Lower leg skin (tissue), 4 donors: Measurements from ENCODE around the gene OLA1. TPM values are rescaled to one million over a fixed set of nuclear protein-coding genes. Genes with fewer than 3 reads are reported as not detected.

Experiments used
- DNase-seq, 2 donors: peaks; one replicate each; pipeline ENCODE4 v3.0.0-alpha.2; 2019; ENCODE audit warnings: low spot score in 2 of 2
- H3K4me3 ChIP-seq: fragments of 200-600 bp; sonication (generic); 2 replicates; pipeline ENCODE4 v1.5.1; 2017; ENCODE audit warnings: mild to moderate bottlenecking, low read depth; ENCODE audit not compliant: poor library complexity, severe bottlenecking
- POLR2A ChIP-seq, 2 donors: fragments of 450-650 bp; IDR thresholded peaks; one replicate each; pipeline ENCODE4 v1.6.1; 2016 to 2017; ENCODE audit warnings: antibody characterized with exemption in 2 of 2, mild to moderate bottlenecking in 1 of 2, moderate library complexity in 1 of 2
- WGBS, 2 donors: methylation state at CpG; one replicate each; pipeline ENCODE4 v1.1.5; 2018; 5-methylcytosine and 5-hydroxymethylcytosine counted together
- intact Hi-C: fragments of 100-400 bp; cut with DNase I; formaldehyde crosslinking; loops from one replicate; pipeline ENCODE4 v1.15.0; 2023; ENCODE audit warnings: low total_unique reads
- total RNA-seq, 4 donors: library from RNA; depleted of rRNA; stranded (reverse); fragments of >200 nt; gene quantifications; one replicate each; pipeline ENCODE4 v1.1.0, GENCODE V29; 2016
- TF ChIP-seq, protein P1 (sequence below), 3 donors: fragments of 450-650 bp; IDR thresholded peaks; one replicate each; pipeline ENCODE4 v1.5.1; 2016; ENCODE audit warnings: antibody characterized with exemption in 3 of 3, mild to moderate bottlenecking in 3 of 3, moderate library complexity in 2 of 3

Gene OLA1
- total RNA-seq, 4 donors from 2014 or later, result 49.6 to 73.5 (median 61.2) TPM

DNA sequence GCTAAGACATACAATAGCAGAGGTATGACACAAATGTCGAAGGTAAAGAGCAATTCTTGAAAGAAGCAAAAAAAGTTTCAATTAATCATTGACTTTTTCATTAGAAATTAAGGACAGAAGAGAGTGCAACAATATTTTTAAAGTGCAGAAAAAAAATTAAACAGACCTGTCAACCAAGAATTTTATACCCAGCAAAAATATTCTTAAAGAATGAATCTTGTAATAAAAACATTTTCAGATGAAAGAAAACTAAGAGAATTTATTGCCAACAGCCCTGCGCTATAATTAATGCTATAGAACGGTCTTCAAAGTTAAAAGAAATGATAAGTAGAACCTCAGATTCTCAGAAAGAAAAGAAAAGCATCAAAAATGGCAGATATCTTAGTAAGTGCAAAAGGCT, 79.0 kb downstream of the OLA1 start:
- TF ChIP-seq, protein P1, sequence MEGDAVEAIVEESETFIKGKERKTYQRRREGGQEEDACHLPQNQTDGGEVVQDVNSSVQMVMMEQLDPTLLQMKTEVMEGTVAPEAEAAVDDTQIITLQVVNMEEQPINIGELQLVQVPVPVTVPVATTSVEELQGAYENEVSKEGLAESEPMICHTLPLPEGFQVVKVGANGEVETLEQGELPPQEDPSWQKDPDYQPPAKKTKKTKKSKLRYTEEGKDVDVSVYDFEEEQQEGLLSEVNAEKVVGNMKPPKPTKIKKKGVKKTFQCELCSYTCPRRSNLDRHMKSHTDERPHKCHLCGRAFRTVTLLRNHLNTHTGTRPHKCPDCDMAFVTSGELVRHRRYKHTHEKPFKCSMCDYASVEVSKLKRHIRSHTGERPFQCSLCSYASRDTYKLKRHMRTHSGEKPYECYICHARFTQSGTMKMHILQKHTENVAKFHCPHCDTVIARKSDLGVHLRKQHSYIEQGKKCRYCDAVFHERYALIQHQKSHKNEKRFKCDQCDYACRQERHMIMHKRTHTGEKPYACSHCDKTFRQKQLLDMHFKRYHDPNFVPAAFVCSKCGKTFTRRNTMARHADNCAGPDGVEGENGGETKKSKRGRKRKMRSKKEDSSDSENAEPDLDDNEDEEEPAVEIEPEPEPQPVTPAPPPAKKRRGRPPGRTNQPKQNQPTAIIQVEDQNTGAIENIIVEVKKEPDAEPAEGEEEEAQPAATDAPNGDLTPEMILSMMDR (IDR thresholded peaks at IDR 0.05), result no peak
- TF ChIP-seq POLR2A (IDR thresholded peaks at IDR 0.05), result no peak
- H3K4me3 ChIP-seq, result no peak overlapping the region
- DNase-seq, result no peak
- intact Hi-C loops, result no loop called here
- 92 to 98% methylated on average over 3 of the region's 3 CpGs for WGBS, 2 donors

DNA sequence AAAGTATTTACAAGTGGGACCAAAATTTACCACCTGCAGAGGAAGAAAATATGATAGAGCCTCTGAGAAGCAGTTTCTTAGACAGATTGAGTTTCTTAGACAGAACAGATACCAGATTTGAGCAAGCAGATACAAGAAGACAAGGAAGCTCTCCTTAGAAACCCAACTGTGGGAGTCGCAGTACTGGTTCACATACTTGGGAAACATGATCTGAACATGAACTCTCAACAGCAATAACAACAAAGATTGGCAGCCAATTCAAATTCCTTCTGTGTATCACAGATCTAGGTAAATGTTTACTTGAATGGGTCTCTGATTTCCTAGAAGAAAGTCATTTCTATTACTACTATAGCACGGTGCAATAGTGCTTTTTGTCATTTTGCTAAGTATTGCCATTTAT, 82.1 kb downstream of the OLA1 start:
- 26 to 29% methylated on average over 2 of the region's 2 CpGs for WGBS, 2 donors
- intact Hi-C loops, result no loop called here
- no peak for DNase-seq
- TF ChIP-seq POLR2A (IDR thresholded peaks at IDR 0.05), result no peak
- TF ChIP-seq, protein P1 (IDR thresholded peaks at IDR 0.05), result no peak
- no peak overlapping the region for H3K4me3 ChIP-seq

DNA sequence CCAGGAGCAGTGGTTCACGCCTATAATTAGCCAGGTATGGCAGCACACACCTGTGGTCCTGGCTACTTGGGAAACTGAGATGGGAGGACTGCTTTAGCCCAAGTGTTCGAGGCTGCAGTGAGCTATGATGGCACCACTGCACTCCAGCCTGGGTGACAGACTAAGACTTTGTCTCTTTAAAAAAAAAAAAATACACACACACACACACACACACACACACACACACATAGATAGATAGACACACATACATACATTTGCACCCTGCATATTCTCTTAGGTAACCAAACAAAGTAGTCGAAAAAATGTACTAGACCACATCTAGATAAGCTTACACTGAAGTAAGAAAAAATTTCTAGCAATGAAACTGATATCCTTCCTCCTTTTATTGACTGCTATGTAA, 86.8 kb downstream of the OLA1 start:
- intact Hi-C loops, result no loop called here
- DNase-seq, result no peak
- 93 to 94% methylated on average over 3 of the region's 3 CpGs for WGBS, 2 donors
- no peak for TF ChIP-seq POLR2A (IDR thresholded peaks at IDR 0.05)
- TF ChIP-seq, protein P1 (IDR thresholded peaks at IDR 0.05), result no peak
- no peak overlapping the region for H3K4me3 ChIP-seq

DNA sequence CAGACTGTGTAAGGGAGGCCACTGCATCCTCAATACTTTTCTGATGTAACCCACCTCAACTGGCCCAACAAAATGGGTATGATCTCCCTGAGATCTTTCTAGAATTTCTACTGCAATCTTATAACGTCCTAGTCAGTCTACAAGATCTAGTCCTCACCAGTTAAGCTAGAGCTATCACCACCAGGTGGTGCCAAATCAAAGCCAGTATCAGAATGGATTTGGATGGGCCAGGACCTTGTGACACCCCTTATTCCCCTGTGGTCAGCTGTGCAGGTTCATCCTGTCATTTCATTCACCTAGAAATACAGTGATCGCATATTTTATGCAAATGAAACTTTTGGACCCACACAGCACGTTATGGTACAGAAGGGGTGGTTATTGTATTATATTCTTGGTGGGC, 90.3 kb downstream of the OLA1 start:
- DNase-seq, result no peak
- no peak overlapping the region for H3K4me3 ChIP-seq
- intact Hi-C loops, result no loop called here
- WGBS, 2 donors, result 82 to 85% methylated on average over 3 of the region's 3 CpGs
- TF ChIP-seq, protein P1 (IDR thresholded peaks at IDR 0.05), result no peak
- no peak for TF ChIP-seq POLR2A (IDR thresholded peaks at IDR 0.05)

- WGBS, 2 donors, result 61 to 73% methylated on average over 1 of the region's 1 CpG
- H3K4me3 ChIP-seq, result no peak overlapping the region
- TF ChIP-seq POLR2A (IDR thresholded peaks at IDR 0.05), result no peak
- TF ChIP-seq, protein P1 (IDR thresholded peaks at IDR 0.05), result no peak
- DNase-seq, result no peak
- intact Hi-C loops, result no loop called here
Measured at GRCh38 chr2:174157053-174157452, 91.3 kb downstream of the OLA1 start.
